ENCODE data around the gene SURF2. TPM values are rescaled to one million over a fixed set of nuclear protein-coding genes. Genes with fewer than 3 reads are reported as not detected.
"Not testable (repeated sequence)": the region's sequence is repeated elsewhere in the genome, so short reads cannot be mapped to it uniquely, and the experiment has no call there.

The SURF2 gene
- total RNA-seq, 1 experiment from 2014 or later = 39.5 TPM

GRCh38 chr9:133323991-133324703 is 32.2 kb upstream of the SURF2 start:
- Mint-ChIP-seq H3K4me1 (ENCODE audit: insufficient read depth, unreplicated experiment) (peaks cover 4% of the 10 kb centered on the region), H3K36me3 (ENCODE audit: insufficient read depth, unreplicated experiment) (no peaks in the 10 kb centered on the region), H3K27me3 (ENCODE audit: insufficient read depth, unreplicated experiment) (peaks cover 41% of the 10 kb centered on the region), H3K4me3 (ENCODE audit: unreplicated experiment) (no peak overlapping the region), H3K9me3 (ENCODE audit: unreplicated experiment) (no peaks in the 10 kb centered on the region), H3K27ac (ENCODE audit: low read depth, unreplicated experiment) (no peak overlapping the region)
- BruUV-seq (replicated peaks) = no TSS peak
- CTCF ChIA-PET = interaction anchor here (0.7 kb wide), 1 partner anchor 180 kb away, joined by 3 read pairs; no protein-coding TSS in a partner anchor
- intact Hi-C loops (cut with micrococcal nuclease) = no loop called here
- DNase-seq (ENCODE audit: unreplicated experiment) = no peak
- no peak for TF ChIP-seq CTCF (IDR thresholded peaks at IDR 0.05; ENCODE audit: unreplicated experiment)
- POLR2A ChIA-PET = no interaction called here

- H3K4me1 Mint-ChIP-seq (ENCODE audit: insufficient read depth, unreplicated experiment); H3K9me3 Mint-ChIP-seq (ENCODE audit: unreplicated experiment); H3K4me3 Mint-ChIP-seq (ENCODE audit: unreplicated experiment); BruUV-seq (replicated peaks); intact Hi-C loops (cut with micrococcal nuclease); CTCF ChIA-PET; POLR2A ChIA-PET; DNase-seq (ENCODE audit: unreplicated experiment); H3K27ac Mint-ChIP-seq (ENCODE audit: low read depth, unreplicated experiment): not testable (repeated sequence)
- Mint-ChIP-seq H3K27me3 (ENCODE audit: insufficient read depth, unreplicated experiment) (peaks cover 25% of the 10 kb centered on the region), H3K36me3 (ENCODE audit: insufficient read depth, unreplicated experiment) (peaks cover 17% of the 10 kb centered on the region)
Measured at GRCh38 chr9:133327021-133327420, 29.3 kb upstream of the SURF2 start.

GRCh38 chr9:133327834-133328484 is 28.4 kb upstream of the SURF2 start:
- intact Hi-C loops (cut with micrococcal nuclease) = no loop called here

More at GRCh38 chr9:133327834-133328484, 28.4 kb upstream of the SURF2 start:
- BruUV-seq (replicated peaks) = no TSS peak
- POLR2A ChIA-PET = interaction anchor here (0.6 to 1.0 kb wide), 2 partner anchors 112 to 150 kb away, joined by 3 to 4 read pairs; no protein-coding TSS in a partner anchor
- Mint-ChIP-seq H3K4me3 (ENCODE audit: unreplicated experiment) (no peak overlapping the region), H3K27ac (ENCODE audit: low read depth, unreplicated experiment) (no peak overlapping the region), H3K4me1 (ENCODE audit: insufficient read depth, unreplicated experiment) (peaks cover 5% of the 10 kb centered on the region), H3K27me3 (ENCODE audit: insufficient read depth, unreplicated experiment) (peaks cover 16% of the 10 kb centered on the region), H3K9me3 (ENCODE audit: unreplicated experiment) (no peaks in the 10 kb centered on the region), H3K36me3 (ENCODE audit: insufficient read depth, unreplicated experiment) (peaks cover 24% of the 10 kb centered on the region)
- CTCF ChIA-PET = interaction anchor here (0.6 to 1.6 kb wide), 2 partner anchors 141 to 159 kb away, joined by 3 to 10 read pairs; no protein-coding TSS in a partner anchor
- TF ChIP-seq CTCF (IDR thresholded peaks at IDR 0.05; ENCODE audit: unreplicated experiment) = no peak
- no peak for DNase-seq (ENCODE audit: unreplicated experiment)

All from MCF 10A (cell line).